GM18526 (cell line): ENCODE results near the gene SLC13A3.

Experiments used
- POLR2A ChIP-seq: IDR thresholded peaks from 3 replicates; pipeline ENCODE4 v1.6.1; 2011; ENCODE audit not compliant: insufficient read length; ENCODE audit errors: extremely low read depth

The SLC13A3 gene

GRCh38 chr20:46572790-46573189 is 78.5 kb downstream of the SLC13A3 start:
- TF ChIP-seq POLR2A = no peak

DNA sequence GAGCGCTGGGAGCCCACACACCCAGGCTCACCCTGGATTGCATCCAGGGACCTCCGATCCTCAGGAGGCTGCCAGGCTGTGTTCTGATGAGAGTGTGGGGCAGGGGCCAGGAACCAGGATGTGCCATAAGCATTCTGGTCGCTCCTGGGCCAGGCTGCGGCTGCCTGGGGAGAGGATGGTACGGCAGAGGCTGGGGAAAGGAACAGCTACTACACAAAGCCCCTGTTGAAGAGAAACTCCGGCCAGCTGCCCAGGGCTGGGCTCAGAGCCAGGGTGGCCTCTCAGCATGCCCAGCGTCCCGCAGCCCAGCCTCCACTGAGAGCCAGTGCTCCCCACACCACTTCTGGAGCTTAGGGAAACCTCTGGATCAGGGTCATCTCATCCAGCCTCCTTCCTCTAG is 79.1 kb downstream of the SLC13A3 start:
- no peak for TF ChIP-seq POLR2A

GRCh38 chr20:46571418-46571817 is 79.8 kb downstream of the SLC13A3 start:
- TF ChIP-seq POLR2A = no peak

- no peak for TF ChIP-seq POLR2A
Observed at GRCh38 chr20:46570956-46571355, 80.3 kb downstream of the SLC13A3 start.

- no peak for TF ChIP-seq POLR2A
Observed at GRCh38 chr20:46569961-46570360, 81.3 kb downstream of the SLC13A3 start.

GRCh38 chr20:46568570-46569129 is 82.6 kb downstream of the SLC13A3 start:
- no peak for TF ChIP-seq POLR2A

GRCh38 chr20:46566125-46566524 is 85.1 kb downstream of the SLC13A3 start:
- no peak for TF ChIP-seq POLR2A

- TF ChIP-seq POLR2A = no peak
Observed at GRCh38 chr20:46564241-46564957, 86.9 kb downstream of the SLC13A3 start.

DNA sequence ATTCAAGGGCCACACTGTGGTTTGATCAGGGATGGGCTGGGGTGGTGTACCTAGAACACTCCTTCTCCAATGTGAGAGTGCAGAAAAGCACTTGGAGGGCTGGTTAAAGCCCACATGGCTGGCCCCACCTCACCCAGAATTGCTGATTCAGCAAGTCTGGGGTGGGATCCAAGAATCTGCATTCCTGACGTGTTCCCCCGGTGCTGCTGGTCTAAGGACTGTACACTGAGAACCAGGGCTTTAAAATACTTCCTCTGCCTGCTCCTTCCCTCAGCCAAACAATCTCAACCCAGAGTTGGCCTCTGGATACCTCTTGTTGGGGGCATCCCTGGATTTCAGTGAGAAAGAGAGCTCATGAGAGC is 87.4 kb downstream of the SLC13A3 start:
- no peak for TF ChIP-seq POLR2A

DNA sequence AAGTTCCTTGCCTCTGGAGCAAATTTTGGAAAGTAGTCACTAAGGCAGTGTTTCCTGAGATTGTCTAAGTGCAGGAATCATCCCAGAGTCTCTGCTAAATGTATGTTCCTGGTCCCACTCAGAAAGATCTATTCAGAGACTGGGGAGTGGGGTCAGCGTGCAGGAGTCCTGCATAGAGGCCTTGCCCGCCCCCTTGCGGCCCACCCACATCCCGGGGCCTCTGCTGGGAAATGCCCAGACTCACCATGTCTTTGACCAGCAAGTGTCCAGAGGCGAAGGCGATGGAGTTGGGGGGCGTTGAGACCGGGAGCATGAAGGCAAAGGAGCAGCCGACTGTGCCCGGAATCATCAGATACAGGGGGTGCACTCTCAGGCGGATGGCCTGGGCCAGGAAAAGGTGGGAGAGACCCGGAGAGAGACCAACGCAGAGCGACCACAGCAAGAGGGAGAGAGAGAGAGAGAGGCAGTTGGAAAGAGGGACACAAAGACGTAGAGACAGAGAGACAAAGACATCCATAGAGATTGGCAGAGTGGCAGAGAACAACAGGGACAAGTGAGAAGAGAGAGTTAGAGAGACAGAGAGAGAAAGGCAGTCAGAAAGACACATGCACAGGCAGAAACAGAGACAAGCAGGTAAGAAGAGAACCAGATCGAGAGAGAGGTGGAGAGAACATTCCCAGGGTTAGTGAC is 87.9 kb downstream of the SLC13A3 start:
- TF ChIP-seq POLR2A = no peak

- no peak for TF ChIP-seq POLR2A
Observed at GRCh38 chr20:46562373-46563169, 88.7 kb downstream of the SLC13A3 start.

GRCh38 chr20:46562009-46562372 is 89.3 kb downstream of the SLC13A3 start:
- no peak for TF ChIP-seq POLR2A

GRCh38 chr20:46559685-46560440 is 91.4 kb downstream of the SLC13A3 start:
- no peak for TF ChIP-seq POLR2A

DNA sequence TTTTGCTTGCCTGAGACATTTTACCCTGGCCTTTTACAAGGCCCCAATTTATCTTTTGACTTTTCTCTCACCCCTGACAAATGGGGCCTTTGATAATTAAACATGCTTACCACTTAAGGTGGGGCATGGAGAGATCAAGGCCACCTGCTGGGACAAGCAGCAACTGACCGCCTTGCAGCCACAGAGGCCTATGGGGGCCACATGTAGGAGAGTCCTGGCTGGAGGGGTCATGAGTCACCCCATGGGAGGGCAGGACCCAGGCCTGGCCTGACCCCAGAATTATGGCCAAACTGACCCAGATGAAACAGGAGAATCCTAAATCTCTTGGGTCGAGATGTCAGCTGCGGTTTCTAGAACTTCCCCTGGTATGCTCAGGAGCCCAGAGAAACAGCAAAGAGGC is 92.3 kb downstream of the SLC13A3 start:
- no peak for TF ChIP-seq POLR2A

GRCh38 chr20:46558511-46558959 is 92.7 kb downstream of the SLC13A3 start:
- no peak for TF ChIP-seq POLR2A

- TF ChIP-seq POLR2A = no peak
Observed at GRCh38 chr20:46557231-46557956, 93.9 kb downstream of the SLC13A3 start.
